Ramos (cell line): ENCODE measurements around the gene KLK3.
"Not testable (repeated sequence)": the region's sequence is repeated elsewhere in the genome, so short reads cannot be mapped to it uniquely, and the experiment has no call there.

ENCODE experiments used
- in situ Hi-C: fragments of 300-500 bp; cut with MboI; formaldehyde crosslinking; loops from one replicate; pipeline ENCODE4 v1.14.3; 2022; ENCODE audit warnings: low sequenced_read_pairs; ENCODE audit not compliant: unreplicated experiment

Gene KLK3

GRCh38 chr19:50854636-50855410 is at the start of gene KLK3:
Gene KLK3, plus strand, starts transcription at chr19:50854915. Its CDS starts 41 bp downstream, at chr19:50854956.
- in situ Hi-C loops = no loop called here

DNA sequence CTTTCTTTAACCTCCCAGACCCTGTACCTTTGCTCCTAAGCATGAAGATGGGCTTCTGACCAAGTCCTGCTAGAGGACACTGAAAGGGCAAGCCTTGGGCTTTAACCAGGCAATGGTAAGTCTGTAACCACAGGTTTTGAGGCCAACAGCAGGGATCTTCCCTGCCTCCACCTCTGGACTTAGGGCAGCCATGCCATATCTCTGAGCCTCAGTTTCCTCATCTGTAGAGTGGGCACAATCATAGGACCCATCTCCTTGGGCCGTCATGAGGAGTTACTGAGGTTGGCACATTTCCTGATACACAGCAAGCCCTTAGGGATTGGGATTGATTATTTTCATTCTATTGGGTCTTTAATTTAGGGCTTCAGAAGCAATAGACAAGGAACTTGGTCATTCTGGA is 45.9 kb upstream of the KLK3 start:
- in situ Hi-C loops = no loop called here

GRCh38 chr19:50811622-50812238 is 43.0 kb upstream of the KLK3 start:
- in situ Hi-C loops = not testable (repeated sequence)

DNA sequence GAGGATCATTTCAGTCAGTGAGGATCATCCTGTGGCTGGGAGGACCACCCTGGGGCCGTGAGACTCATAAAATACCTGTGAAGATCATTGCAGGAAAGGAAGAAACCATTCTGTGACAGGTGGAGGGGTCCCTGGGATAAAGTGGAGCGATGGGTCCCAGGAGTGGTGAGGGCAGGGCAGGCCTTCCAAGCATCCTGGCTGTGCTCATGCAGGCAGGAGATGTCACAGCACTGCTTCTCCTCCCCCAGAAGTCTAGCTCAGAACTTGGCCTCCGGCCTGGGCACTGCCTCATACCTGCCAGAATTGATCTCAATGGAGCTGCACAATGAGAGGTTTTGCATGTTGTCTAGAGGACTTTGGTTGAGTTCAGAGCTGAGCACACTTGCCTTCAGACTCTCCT is 42.2 kb upstream of the KLK3 start:
- in situ Hi-C loops = no loop called here

DNA sequence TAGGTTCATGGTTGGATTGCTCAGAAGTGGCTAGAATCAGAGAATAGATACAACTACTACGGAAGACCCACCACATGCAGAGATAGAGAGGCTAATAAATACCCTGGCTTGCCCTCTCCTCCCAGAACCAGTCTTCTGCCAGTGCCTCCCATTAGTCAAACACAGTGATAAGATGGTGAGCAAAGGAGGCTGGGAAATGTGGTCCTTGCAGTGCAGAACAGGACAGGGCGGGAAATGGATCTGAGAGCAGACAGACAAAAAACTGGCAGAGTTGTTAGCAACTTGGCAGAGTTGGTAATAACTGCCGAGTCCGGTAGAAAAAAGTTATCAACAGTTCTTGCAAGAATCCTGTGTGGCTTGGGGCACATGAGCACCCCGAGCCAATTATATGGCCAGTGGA is 39.8 kb upstream of the KLK3 start:
- in situ Hi-C loops = no loop called here

- in situ Hi-C loops = no loop called here
Observed at GRCh38 chr19:50815439-50815838, 39.3 kb upstream of the KLK3 start.

- in situ Hi-C loops = no loop called here
Observed at GRCh38 chr19:50817941-50818858, 36.5 kb upstream of the KLK3 start.

DNA sequence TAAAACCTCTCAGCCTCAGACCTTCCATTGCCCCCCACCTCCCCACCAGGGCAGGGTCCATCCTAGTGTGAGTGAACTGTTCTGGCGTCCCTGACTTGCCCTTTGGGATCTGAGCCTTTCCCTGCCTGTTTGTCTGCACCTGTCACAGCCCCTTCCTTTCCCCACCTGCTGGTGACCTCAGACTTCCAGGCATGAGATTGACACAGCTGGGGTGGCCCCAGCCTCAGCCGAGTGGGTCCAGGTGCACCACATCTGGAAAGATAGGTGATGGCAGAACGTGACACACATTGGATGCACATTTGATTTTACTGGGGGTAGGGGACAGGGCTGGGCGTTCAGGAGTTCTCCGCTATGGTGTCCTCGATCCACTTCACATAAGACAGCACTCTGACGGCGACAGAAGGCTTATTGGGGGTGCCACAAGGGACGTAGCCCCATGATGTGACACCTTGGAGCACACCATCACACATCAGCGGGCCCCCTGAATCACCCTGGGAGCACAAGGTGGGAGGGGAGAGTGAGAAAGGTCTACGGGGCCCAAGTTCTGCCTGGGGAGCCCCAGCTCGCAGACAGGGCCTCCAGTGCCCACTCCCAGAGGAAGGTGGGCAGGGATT is 35.7 kb upstream of the KLK3 start:
- in situ Hi-C loops = no loop called here

GRCh38 chr19:50819636-50820035 is 35.1 kb upstream of the KLK3 start:
- in situ Hi-C loops = no loop called here

DNA sequence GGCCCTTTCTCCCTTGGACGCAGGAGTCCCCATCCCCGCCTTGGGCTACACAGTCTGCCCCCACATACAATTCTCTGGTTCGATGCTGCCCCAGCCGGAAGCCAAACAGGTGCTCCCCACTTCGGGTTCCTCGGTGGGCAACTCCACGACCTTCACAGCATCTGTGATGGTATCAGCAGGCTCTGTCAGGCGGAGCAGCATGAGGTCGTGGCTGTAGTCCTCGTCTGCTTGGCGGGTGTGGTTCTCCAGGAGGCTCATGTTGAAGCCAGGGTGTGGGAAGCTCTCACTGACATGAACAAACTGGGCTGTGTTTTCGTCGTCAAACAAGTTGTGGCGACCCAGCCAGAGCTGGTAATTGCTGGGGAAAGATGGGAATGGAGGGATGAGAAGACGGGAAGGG is 34.6 kb upstream of the KLK3 start:
- in situ Hi-C loops = no loop called here

- in situ Hi-C loops = no loop called here
Observed at GRCh38 chr19:50820549-50821247, 34.0 kb upstream of the KLK3 start.

DNA sequence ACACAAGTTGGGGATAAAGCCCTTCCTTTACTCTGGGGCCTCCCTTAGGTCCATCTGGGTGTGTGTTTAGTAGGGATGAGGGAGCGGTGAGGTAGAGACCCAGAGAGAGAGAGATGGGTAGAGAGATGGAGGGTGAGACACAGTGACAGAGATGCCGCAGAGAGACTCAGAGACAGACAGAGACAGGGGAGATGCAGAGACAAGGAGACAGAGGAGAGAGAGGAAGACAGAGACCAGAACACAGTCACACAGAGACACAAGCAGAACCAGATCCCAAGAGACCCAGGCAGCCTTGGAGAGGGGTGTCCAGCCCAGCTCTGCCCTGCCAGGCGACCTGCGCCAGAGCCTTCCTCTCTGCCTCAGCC is 33.5 kb upstream of the KLK3 start:
- in situ Hi-C loops = no loop called here

GRCh38 chr19:50821622-50822021 is 33.1 kb upstream of the KLK3 start:
- in situ Hi-C loops = no loop called here

DNA sequence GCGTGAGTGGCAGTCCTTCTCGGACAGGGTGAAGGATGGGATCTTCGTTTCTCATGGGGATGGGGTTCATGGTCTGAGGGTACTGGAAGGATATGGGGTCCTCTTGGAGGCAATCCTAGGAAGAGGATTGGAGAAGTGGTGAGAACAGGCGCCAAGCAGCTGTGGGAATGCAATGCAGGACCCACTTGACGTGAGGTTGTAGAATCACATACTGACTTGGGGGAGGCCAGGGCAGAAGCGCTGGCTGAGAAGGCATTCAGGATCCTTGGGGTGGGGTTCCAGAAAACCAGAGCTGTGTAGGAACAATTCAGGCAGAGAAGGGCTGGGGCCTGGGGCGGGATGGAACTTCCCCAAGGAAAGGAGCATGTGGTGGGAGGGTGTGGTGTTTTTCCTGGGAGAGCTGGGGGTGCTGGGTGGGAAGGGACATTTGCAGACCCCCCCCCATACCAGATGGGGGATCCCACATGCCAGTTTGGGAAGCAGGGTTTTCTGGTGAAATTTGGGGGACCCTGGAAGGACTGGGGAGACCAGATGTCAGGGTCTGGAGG is 32.0 kb upstream of the KLK3 start:
- in situ Hi-C loops = no loop called here

- in situ Hi-C loops = no loop called here
Observed at GRCh38 chr19:50823389-50824042, 31.2 kb upstream of the KLK3 start, which contains the start of gene KLK1. Gene KLK1, minus strand, starts transcription at chr19:50823787. Its CDS starts 39 bp downstream, at chr19:50823748.

DNA sequence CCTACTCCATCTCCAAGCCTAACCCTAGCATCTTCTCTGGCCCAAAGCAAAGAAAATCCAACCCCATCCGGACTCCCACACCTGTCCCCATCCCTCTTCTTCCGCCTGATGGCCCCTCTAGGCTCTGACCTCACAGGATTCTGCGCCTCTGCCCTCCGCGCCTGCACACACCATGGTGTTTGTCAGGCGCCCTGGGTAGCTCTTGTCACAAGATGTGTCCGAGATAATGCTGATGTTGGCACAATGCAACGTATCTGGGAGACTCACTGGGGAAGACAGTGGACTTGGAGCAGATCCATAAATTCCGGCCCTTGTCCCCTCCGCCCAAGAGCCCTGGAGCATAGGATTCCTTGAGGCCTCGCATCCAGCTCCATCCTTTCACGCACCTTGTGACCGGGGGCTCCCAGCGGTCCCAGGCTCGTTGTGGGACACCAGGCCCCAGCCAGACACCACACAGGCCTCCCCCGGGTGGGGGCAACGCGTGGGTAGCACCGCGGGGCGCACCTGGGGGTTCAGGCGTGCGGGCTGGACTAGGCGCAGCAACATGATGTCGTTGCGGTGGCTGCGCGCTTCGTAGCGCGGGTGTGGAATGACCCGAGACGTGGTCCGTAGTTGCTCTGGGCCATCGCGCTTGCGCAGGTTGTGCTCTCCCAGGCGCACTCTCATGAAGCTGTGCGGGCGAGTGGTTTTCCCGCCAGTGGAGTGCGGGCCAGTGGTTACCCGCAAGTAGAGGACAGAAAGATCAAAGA is 28.0 kb upstream of the KLK3 start:
- in situ Hi-C loops = no loop called here

DNA sequence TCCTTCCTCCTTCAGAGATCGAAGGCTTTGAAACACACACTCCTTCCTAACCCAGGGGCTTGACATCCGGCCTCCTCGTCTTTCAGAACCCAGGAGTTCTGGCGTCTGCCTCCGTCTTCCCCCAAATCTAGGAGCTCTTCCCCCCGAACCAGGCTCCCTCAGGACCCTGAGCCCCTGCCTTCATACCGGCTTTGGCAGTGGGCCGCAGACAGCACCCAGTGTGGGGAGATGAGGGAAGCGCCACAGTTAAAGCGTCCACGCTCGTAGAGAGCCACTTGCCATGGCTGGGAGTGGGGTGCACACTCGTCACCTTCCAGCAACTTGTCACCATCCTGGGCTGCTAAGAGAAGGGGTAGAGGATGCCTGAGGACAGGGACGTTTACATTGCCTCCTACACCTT is 27.2 kb upstream of the KLK3 start:
- in situ Hi-C loops = no loop called here

- in situ Hi-C loops = no loop called here
Observed at GRCh38 chr19:50829801-50830200, 24.9 kb upstream of the KLK3 start.
